IMR-90 (cell line): ENCODE data around the gene SELENOP. TPM values are rescaled to one million over a fixed set of nuclear protein-coding genes. Genes with fewer than 3 reads are reported as not detected.

Experiments
- ATAC-seq: fragments of 200-7000 bp; cut with Tn5 transposase; 2 replicates; pipeline ENCODE4 v1.9.1; 2020; ENCODE audit warnings: low read depth, mild to moderate bottlenecking, moderate library complexity
- BruUV-seq: library from RNA; stranded (reverse); fragments of 400-500 nt; replicated peaks from 2 replicates; lab custom pipeline; 2021; lab: Mats Ljungman, UMichigan
- CTCF ChIA-PET: fragments of 300-600 bp; formaldehyde crosslinking; extraction: SDS; loops from one replicate; lab custom pipeline; 2021; ENCODE audit warnings: antibody characterized with exemption; lab: Yijun Ruan, JAX
- POLR2A ChIA-PET: fragments of 300-600 bp; sonication (Branson Sonifier 250); formaldehyde crosslinking; loops from one replicate; lab custom pipeline; 2022; ENCODE audit warnings: antibody characterized with exemption; ENCODE audit not compliant: unreplicated experiment; lab: Charles Lee
- DNase-seq: peaks from one replicate; pipeline ENCODE4 v3.0.0; 2013
- H2AFZ ChIP-seq: replicated peaks from 2 replicates; pipeline ENCODE3; 2013; ENCODE audit warnings: low read length, mild to moderate bottlenecking; ENCODE audit not compliant: poor library complexity
- H2AK5ac ChIP-seq: 2 replicates; pipeline ENCODE4 v1.6.1; 2013; ENCODE audit warnings: low read depth, low read length, inconsistent platforms
- H2AK9ac ChIP-seq: replicated peaks from 2 replicates; pipeline ENCODE3; 2013; ENCODE audit warnings: mild to moderate bottlenecking, low read depth, low read length, moderate library complexity; ENCODE audit not compliant: poor library complexity
- H2BK120ac ChIP-seq: 2 replicates; pipeline ENCODE4 v1.6.1; 2013; ENCODE audit warnings: low read depth, low read length, inconsistent platforms
- H2BK15ac ChIP-seq: 3 replicates; pipeline ENCODE4 v1.6.1; 2013; ENCODE audit warnings: low read depth, low read length, inconsistent platforms
- H2BK20ac ChIP-seq: 2 replicates; pipeline ENCODE4 v1.6.1; 2013; ENCODE audit warnings: low read depth, mild to moderate bottlenecking, inconsistent platforms, low read length, moderate library complexity
- H2BK5ac ChIP-seq: 2 replicates; pipeline ENCODE4 v1.6.1; 2013; ENCODE audit warnings: mild to moderate bottlenecking, low read depth, low read length, inconsistent platforms; ENCODE audit not compliant: poor library complexity, severe bottlenecking
- H3K14ac ChIP-seq: replicated peaks from 2 replicates; pipeline ENCODE4 v1.6.1; 2013; ENCODE audit warnings: low read depth, low read length, inconsistent platforms
- H3K18ac ChIP-seq: 2 replicates; pipeline ENCODE4 v1.6.1; 2013; ENCODE audit warnings: low read depth, low read length, control low read depth
- H3K23ac ChIP-seq: 2 replicates; pipeline ENCODE4 v1.6.1; 2013; ENCODE audit warnings: low read depth, low read length, inconsistent platforms
- H3K27ac ChIP-seq: 2 replicates; pipeline ENCODE4 v1.5.1; 2013; ENCODE audit warnings: mild to moderate bottlenecking, control low read depth, low read length; ENCODE audit not compliant: insufficient read depth
- H3K27me3 ChIP-seq: 2 replicates; pipeline ENCODE4 v1.6.1; 2013; ENCODE audit warnings: low read length; ENCODE audit not compliant: control insufficient read depth, insufficient read depth
- H3K36me3 ChIP-seq: 2 replicates; pipeline ENCODE4 v1.6.1; 2013; ENCODE audit warnings: low read length, mixed read lengths; ENCODE audit not compliant: control insufficient read depth, insufficient read depth
- H3K4ac ChIP-seq: 2 replicates; pipeline ENCODE4 v1.6.1; 2013; ENCODE audit warnings: low read depth, low read length, inconsistent platforms
- H3K4me1 ChIP-seq: 2 replicates; pipeline ENCODE4 v1.6.1; 2013; ENCODE audit warnings: low read length, mixed read lengths; ENCODE audit not compliant: control insufficient read depth, insufficient read depth
- H3K4me2 ChIP-seq: 2 replicates; pipeline ENCODE4 v1.6.1; 2013; ENCODE audit warnings: low read depth, mild to moderate bottlenecking, control low read depth, low read length, moderate library complexity
- H3K4me3 ChIP-seq: 2 replicates; pipeline ENCODE4 v1.5.1; 2013; ENCODE audit warnings: low read depth, mild to moderate bottlenecking, control low read depth, low read length, moderate library complexity; ENCODE audit not compliant: insufficient read depth
- H3K56ac ChIP-seq: 2 replicates; pipeline ENCODE4 v1.6.1; 2013; ENCODE audit warnings: low read length, inconsistent platforms; ENCODE audit not compliant: insufficient read depth; ENCODE audit errors: extremely low read depth
- H3K79me1 ChIP-seq, 2 experiments: 2 replicates each; pipeline ENCODE4 v1.6.1; 2013; ENCODE audit warnings: low read length in 2 of 2, inconsistent platforms in 1 of 2, low read depth in 1 of 2
- H3K9ac ChIP-seq: 2 replicates; pipeline ENCODE4 v1.6.1; 2013; ENCODE audit warnings: low read depth, low read length, control low read depth
- H3K9me1 ChIP-seq: 2 replicates; pipeline ENCODE4 v1.6.1; 2013; ENCODE audit warnings: low read length, inconsistent platforms; ENCODE audit not compliant: insufficient read depth
- H3K9me3 ChIP-seq: 2 replicates; pipeline ENCODE4 v1.6.1; 2013; ENCODE audit warnings: low read length; ENCODE audit not compliant: control insufficient read depth, insufficient read depth
- H4K20me1 ChIP-seq: 2 replicates; pipeline ENCODE4 v1.6.1; 2013; ENCODE audit warnings: low read length, inconsistent platforms; ENCODE audit not compliant: insufficient read depth
- H4K5ac ChIP-seq: 2 replicates; pipeline ENCODE4 v1.6.1; 2013; ENCODE audit warnings: mild to moderate bottlenecking, low read depth, low read length, control low read depth
- H4K8ac ChIP-seq, 2 experiments: 2 replicates each; pipeline ENCODE4 v1.6.1; 2013; ENCODE audit warnings: low read depth in 2 of 2, low read length in 2 of 2, control low read depth in 1 of 2, inconsistent platforms in 1 of 2
- H4K91ac ChIP-seq: 2 replicates; pipeline ENCODE4 v1.6.1; 2013; ENCODE audit warnings: low read depth, low read length, inconsistent platforms; ENCODE audit not compliant: insufficient read depth
- BHLHE40 ChIP-seq: fragments of 150-350 bp; IDR thresholded peaks from 2 replicates; pipeline ENCODE4 v1.6.1; 2016; ENCODE audit warnings: mild to moderate bottlenecking, low read depth, low read length
- CEBPB ChIP-seq: IDR thresholded peaks from 2 replicates; pipeline ENCODE4 v1.6.1; 2012; ENCODE audit warnings: low read depth, low read length, improper control_type of control experiment
- CHD1 ChIP-seq: IDR thresholded peaks from 2 replicates; pipeline ENCODE4 v1.6.1; 2012; ENCODE audit warnings: low read depth, low read length, improper control_type of control experiment
- CTCF ChIP-seq: conservative IDR thresholded peaks from 2 replicates; pipeline ENCODE4 v1.5.1; 2012; ENCODE audit warnings: mild to moderate bottlenecking, low read depth, low read length, improper control_type of control experiment
- ELK1 ChIP-seq: fragments of 150-350 bp; IDR thresholded peaks from 2 replicates; pipeline ENCODE4 v1.6.1; 2016; ENCODE audit warnings: low read depth, mild to moderate bottlenecking, low read length, moderate library complexity, borderline replicate concordance
- MAFK ChIP-seq: IDR thresholded peaks from 2 replicates; pipeline ENCODE4 v1.6.1; 2012; ENCODE audit warnings: low read depth, low read length, improper control_type of control experiment
- MAZ ChIP-seq: IDR thresholded peaks from 2 replicates; pipeline ENCODE4 v1.6.1; 2012; ENCODE audit warnings: low read depth, mild to moderate bottlenecking, low read length, improper control_type of control experiment, moderate library complexity, borderline replicate concordance
- MXI1 ChIP-seq: IDR thresholded peaks from 2 replicates; pipeline ENCODE4 v1.6.1; 2012; ENCODE audit warnings: low read depth, mild to moderate bottlenecking, low read length, moderate library complexity, borderline replicate concordance
- NFE2L2 ChIP-seq: fragments of 150-350 bp; IDR thresholded peaks from 2 replicates; pipeline ENCODE4 v1.6.1; 2016; ENCODE audit warnings: low read depth, mild to moderate bottlenecking, low read length
- POLR2A ChIP-seq: IDR thresholded peaks from 2 replicates; pipeline ENCODE4 v1.6.1; 2012; ENCODE audit warnings: mild to moderate bottlenecking, low read depth, low read length
- RAD21 ChIP-seq: IDR thresholded peaks from 2 replicates; pipeline ENCODE4 v1.6.1; 2012; ENCODE audit warnings: low read length, improper control_type of control experiment
- RCOR1 ChIP-seq: IDR thresholded peaks from 2 replicates; pipeline ENCODE4 v1.6.1; 2012; ENCODE audit warnings: mild to moderate bottlenecking, low read length, improper control_type of control experiment; ENCODE audit not compliant: insufficient replicate concordance
- RFX5 ChIP-seq: IDR thresholded peaks from 2 replicates; pipeline ENCODE4 v1.8.0; 2012; ENCODE audit warnings: low read depth, mild to moderate bottlenecking, low read length, moderate library complexity
- SMC3 ChIP-seq: fragments of 150-350 bp; IDR thresholded peaks from 2 replicates; pipeline ENCODE4 v1.6.1; 2016; ENCODE audit warnings: low read depth, mild to moderate bottlenecking, antibody characterized with exemption, low read length, moderate library complexity
- WGBS, 2 experiments: methylation state at CpG; one replicate each; pipeline versions ENCODE4 v1.1.5 to v1.1.7; 2013; ENCODE audit warnings: missing lambda C conversion rate in 2 of 2; ENCODE audit not compliant: insufficient read length in 1 of 2; ENCODE audit errors: extremely low coverage in 2 of 2; 5-methylcytosine and 5-hydroxymethylcytosine counted together
- dilution Hi-C: fragments of 300-500 bp; cut with HindIII; formaldehyde crosslinking; loops from one replicate; pipeline ENCODE4 v1.14.3; 2018; ENCODE audit warnings: low sequenced_read_pairs; ENCODE audit not compliant: unreplicated experiment
- in situ Hi-C: fragments of 300-500 bp; cut with MboI; formaldehyde crosslinking; loops from 3 replicates; pipeline ENCODE4 v1.14.3; 2019; ENCODE audit warnings: low sequenced_read_pairs, inconsistent platforms, mixed read lengths
- intact Hi-C: fragments of 100-400 bp; cut with micrococcal nuclease; formaldehyde crosslinking; loops from 2 replicates; pipeline ENCODE4 v1.10.0; 2022
- polyA plus RNA-seq, 3 experiments: library from polyadenylated mRNA; depleted of rRNA; stranded (reverse); fragments of >200 nt; gene quantifications; 2 replicates each; pipeline ENCODE4 v1.2.3, GENCODE V29; 2012; ENCODE audit warnings: low replicate concordance in 1 of 3
- total RNA-seq: library from RNA; depleted of rRNA; stranded (reverse); fragments of >200 nt; gene quantifications from 2 replicates; pipeline ENCODE4 v1.2.3, GENCODE V29; 2012
- TF ChIP-seq, protein P1 (sequence below): fragments of 150-350 bp; IDR thresholded peaks from 2 replicates; pipeline ENCODE4 v1.6.1; 2017; ENCODE audit warnings: mild to moderate bottlenecking, antibody characterized with exemption, low read length, low read depth

SELENOP gene
- total and polyA plus RNA-seq, 2 of the 4 experiments (the other 2 are of a cell fraction): 0.55 to 1.1 TPM

- H2BK15ac ChIP-seq: no peak overlapping the region
- H3K36me3 ChIP-seq: no peaks in the 10 kb centered on the region
- ATAC-seq (no peak), DNase-seq (no peak)
- no peak overlapping the region for H3K14ac ChIP-seq
- no peak overlapping the region for H2BK20ac ChIP-seq
- no peak overlapping the region for H3K23ac ChIP-seq
- BruUV-seq: no TSS peak
- no peak overlapping the region for H3K18ac ChIP-seq
- H4K5ac ChIP-seq: no peak overlapping the region
- no peak overlapping the region for H2BK120ac ChIP-seq
- H3K9me1 ChIP-seq: no peaks in the 10 kb centered on the region
- ChIA-PET POLR2A (no interaction called here), CTCF (interaction anchor here (0.6 to 0.7 kb wide), 3 partner anchors 97 to 919 kb away, joined by 3 read pairs; no protein-coding TSS in a partner anchor)
- H3K56ac ChIP-seq: no peak overlapping the region
- intact Hi-C loops (no loop called here), dilution Hi-C loops (no loop called here), in situ Hi-C loops (loop anchor here (25.0 kb wide), 1 partner anchor 910 kb away; the partner anchor contains the start of gene OXCT1)
- no peak overlapping the region for H2AK5ac ChIP-seq
- H4K20me1 ChIP-seq: no peaks in the 10 kb centered on the region
- H3K4me3 ChIP-seq: no peak overlapping the region
- no peak overlapping the region for H2AFZ ChIP-seq
- no peak overlapping the region for H4K8ac ChIP-seq
- H3K4ac ChIP-seq: no peak overlapping the region
- H3K27ac ChIP-seq: no peak overlapping the region
- no peaks in the 10 kb centered on the region for H3K27me3 ChIP-seq
- no peaks in the 10 kb centered on the region for H3K4me1 ChIP-seq
- H3K9ac ChIP-seq: no peak overlapping the region
- 80% methylated on average over 1 of the region's 13 CpGs; no CpG with 5 or more reads in 1 of the 2 experiments for WGBS, 2 experiments
- H2AK9ac ChIP-seq: no peak overlapping the region
- no peaks in the 10 kb centered on the region for H3K9me3 ChIP-seq
- H4K91ac ChIP-seq: no peak overlapping the region
- H2BK5ac ChIP-seq: no peak overlapping the region
- H3K79me1 ChIP-seq: no peaks in the 10 kb centered on the region
- no peak overlapping the region for H3K4me2 ChIP-seq
- no peak for TF ChIP-seq MAFK
- TF ChIP-seq RCOR1: no peak
- no peak for TF ChIP-seq ELK1
- no peak for TF ChIP-seq CEBPB
- no peak for TF ChIP-seq CHD1
- no peak for TF ChIP-seq CTCF
- no peak for TF ChIP-seq RFX5
- TF ChIP-seq RAD21: no peak
- no peak for TF ChIP-seq SMC3
- no peak for TF ChIP-seq MXI1
- TF ChIP-seq, protein P1, sequence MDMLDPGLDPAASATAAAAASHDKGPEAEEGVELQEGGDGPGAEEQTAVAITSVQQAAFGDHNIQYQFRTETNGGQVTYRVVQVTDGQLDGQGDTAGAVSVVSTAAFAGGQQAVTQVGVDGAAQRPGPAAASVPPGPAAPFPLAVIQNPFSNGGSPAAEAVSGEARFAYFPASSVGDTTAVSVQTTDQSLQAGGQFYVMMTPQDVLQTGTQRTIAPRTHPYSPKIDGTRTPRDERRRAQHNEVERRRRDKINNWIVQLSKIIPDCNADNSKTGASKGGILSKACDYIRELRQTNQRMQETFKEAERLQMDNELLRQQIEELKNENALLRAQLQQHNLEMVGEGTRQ: no peak
- no peak for TF ChIP-seq BHLHE40
- no peak for TF ChIP-seq POLR2A
- no peak for TF ChIP-seq MAZ
- no peak for TF ChIP-seq NFE2L2
Measured at GRCh38 chr5:42772265-42772993, 39.3 kb downstream of the SELENOP start.
